ENCODE data around the gene ADISSP.
"Not testable (repeated sequence)": the region's sequence is repeated elsewhere in the genome, so short reads cannot be mapped to it uniquely, and the experiment has no call there.

- not testable (repeated sequence) for TF ChIP-seq CTCF, POLR2AphosphoS5 (IDR thresholded peaks at IDR 0.05)
These were observed 26.6 kb upstream of the ADISSP start for GRCh38 chr20:3794168-3794567.
